HS-27A (cell line): ENCODE measurements around the gene RIMBP2.

Experiments
- DNase-seq: peaks from one replicate; pipeline ENCODE4 v3.0.0-alpha.2; 2012; ENCODE audit warnings: low read depth, missing footprints

RIMBP2 gene

DNA sequence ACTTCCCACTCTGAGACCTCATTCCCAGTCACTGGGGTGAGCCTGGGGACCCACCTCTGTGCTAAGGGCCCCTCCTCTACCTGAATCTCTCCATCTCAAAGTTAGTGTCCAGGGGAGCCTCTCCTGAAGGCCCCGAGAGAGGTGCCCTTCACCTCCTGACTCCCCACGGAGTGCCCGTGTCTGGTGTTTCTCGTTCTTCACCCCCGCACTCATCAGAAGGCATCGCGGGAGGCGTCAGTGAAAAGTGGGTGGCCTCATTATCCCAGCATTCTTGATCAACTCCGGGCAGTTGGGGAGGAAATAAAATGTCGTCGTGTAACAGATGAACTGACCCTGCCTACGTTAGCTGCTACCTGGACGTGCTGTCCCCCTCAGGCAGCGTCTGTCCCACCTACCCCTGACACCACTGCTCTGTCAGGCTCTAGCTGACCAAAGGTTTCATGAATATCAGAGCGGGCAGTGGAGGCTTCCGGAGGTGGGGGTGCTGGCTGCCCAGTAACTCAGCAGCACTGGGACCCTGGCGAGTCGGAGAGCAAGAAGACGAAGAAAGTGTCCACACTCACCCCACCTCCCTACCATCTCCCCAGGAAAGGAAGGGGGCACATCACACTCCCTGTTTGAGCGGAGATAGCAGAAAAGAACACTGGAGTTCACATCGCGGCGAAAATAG lies 275.6 kb downstream of the RIMBP2 start:
- no peak for DNase-seq

DNA sequence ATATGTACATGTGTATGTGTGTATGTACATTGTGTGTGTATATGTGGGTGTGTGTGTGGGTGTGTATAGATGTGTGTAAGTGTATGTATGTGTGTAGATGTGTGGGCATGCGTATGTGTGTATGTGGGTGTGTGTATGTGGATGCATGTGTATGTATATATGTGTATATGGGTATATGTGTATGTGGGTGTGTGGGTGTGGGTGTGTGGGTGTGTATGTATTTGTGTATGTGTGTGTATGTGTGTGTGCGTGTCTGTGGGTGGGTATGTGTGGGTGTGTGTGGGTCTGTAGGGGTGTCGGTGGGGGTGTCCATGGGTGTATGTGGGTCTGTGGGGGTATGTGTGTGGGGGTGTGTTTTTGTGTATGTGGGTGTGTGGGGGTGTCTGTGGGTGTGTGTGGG lies 276.8 kb downstream of the RIMBP2 start:
- no peak for DNase-seq

DNA sequence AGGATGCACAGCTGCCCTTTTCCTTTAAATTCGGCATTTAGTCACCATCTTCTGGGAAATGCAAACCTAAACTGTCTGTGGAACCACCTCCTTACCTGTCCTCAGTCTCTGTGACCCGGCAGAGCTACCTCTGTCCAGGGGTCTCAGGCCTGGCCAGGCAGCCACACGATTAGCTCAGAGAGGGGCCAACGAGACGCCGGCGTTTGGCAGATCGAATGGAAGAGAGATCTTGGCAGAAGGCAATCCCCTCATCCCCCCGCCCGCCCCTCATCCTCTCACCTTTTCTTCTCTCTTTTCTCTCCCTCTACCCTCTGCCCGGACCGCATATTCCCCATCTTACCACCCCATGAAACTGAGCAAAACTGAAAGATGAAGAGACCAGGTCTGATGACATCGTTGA lies 277.4 kb downstream of the RIMBP2 start:
- DNase-seq: no peak

DNA sequence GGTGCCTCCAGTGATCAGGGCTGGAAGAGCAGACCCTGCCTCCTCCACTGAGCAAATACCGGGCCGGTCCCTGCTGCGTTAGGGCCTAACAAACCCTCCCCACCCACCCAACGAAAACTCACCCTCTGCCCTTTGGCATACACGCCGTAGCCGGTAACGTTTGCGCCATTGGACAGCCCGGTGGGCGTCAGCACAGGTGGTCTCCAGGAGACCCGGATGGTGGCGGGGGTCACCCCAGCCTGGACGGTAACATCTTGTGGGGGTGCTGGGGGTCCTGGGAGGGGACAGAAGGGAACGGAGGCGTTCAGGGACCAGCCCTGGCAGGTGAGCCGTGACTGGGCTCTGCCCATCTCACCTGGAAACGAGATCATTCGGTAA lies 277.9 kb downstream of the RIMBP2 start:
- DNase-seq: no peak

DNA sequence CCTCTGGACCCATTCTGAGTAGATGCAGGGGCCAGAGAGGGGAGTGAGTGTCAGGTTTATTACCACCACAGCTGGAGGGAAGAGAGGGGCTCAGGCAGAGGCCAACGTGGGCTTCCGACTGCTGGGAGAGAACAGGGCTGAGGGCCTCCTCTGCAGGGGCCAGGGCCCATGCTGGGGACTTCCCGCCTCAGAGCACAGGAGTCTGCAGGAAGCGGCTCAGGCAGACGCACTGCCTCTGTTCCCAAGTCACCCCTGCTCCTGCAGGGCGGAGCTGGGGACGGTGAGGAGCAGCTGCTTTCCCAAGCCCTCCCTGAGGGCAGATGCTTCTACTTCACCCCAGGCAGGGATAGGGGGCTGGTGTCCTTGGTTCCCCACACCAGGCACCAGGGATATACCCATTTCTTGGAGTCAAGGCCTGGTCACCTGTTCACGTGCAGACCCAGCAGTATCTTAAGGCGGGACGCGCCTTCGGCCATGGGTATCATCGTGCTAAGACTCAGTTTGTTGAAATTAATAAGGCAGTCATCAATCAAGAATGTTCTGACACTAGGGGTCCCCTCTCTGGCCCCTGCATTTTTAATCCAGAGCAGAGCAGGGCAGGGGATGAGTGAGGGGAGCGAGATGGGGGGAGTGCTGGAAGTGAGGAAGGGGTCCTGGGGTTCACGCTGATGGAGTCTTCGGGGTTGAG lies 278.4 kb downstream of the RIMBP2 start:
- no peak for DNase-seq

DNA sequence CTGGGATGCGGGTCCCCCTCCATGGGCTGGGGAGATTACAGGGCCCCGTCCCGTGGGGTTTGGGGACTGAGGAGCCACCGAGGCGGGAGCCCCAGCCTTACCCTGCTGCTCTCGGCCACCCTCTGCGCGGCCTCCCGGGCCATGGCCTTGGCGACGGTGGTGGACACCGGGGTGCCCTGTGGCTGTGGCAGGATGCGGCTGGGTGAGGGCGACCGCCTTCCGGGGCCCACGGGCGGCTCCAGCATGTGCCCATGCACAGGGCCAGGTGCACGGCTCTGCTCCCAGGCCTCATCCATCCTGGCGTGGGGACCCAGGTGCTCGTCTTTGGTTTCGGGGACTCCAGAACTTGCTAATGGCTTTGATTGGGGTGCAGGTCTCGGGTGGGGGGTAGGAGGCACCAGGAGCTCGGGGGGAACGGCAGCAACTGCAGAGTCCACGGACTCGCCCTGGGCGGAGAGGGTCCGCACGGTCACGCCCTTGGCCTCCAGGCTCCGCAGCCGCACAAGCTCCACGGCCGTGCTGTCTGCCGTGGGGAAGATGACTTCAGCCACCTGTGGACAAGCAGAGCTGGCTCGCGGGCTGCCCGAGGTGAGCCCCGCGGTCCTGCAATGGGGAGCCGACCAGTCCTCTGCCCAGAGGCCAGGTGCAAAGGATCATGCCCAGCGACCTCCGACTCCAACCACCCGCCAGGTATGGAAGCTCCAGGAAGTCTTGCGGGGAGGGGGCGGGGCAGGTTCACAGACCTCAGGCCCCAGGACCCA lies 279.2 kb downstream of the RIMBP2 start:
- no peak for DNase-seq

DNA sequence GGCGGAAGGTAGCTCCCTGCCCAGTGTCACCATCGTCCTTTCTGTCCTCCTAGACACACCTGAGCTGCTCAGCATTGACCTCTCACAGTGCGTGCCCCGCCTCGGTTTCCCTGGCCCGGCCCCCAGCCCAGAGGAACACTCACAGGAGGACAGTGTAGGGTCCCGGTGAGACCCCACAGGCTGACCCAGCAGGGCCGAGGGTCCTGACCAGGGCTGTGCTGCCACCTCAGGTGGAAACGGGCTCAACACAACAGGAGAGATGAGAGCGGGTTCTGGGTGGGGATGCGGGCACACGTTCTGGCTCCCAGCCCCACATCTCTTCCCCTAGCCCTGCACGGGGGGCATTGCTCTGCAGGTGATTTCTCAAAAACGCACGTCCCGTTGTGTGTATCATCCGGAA lies 280.3 kb downstream of the RIMBP2 start:
- DNase-seq: no peak

DNA sequence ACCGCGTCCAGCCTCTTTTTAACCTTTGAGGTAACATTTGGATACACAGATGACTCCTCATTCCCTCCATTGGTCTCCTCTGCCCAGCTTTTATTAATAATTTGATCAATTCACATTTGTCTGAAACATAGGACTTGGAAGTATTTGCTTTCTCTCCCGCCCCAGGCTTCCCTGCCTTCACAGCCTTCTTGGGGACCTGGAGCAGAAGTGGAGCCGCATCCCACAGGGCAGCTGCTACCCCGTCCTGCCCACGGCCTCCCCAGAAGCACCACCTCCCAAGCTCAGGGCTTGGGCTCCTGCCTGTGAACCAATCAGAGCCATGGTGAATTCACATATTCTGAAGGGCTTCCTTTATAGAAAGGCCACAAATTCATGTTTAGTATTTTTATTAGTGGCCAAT lies 280.8 kb downstream of the RIMBP2 start:
- no peak for DNase-seq

DNA sequence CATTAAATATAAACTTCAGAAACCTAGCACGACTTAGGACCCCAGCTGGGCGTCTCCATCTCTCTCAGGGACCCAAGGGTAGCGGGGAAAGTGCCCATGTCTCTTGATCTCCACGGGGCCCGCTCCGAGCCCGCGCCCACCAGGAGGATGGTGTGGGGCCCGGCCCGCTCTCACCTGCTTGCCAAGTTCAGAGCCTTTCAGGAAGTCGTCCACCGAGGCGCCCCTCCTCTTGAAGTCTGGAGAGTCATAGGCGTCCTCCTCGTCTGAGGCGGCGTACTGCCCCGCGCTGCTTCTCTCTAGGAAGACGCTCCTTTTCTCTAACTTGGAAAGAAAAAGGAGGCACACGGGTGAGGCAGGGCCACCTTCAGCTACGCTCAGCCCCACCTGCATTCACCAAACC lies 281.5 kb downstream of the RIMBP2 start:
- DNase-seq: no peak

DNA sequence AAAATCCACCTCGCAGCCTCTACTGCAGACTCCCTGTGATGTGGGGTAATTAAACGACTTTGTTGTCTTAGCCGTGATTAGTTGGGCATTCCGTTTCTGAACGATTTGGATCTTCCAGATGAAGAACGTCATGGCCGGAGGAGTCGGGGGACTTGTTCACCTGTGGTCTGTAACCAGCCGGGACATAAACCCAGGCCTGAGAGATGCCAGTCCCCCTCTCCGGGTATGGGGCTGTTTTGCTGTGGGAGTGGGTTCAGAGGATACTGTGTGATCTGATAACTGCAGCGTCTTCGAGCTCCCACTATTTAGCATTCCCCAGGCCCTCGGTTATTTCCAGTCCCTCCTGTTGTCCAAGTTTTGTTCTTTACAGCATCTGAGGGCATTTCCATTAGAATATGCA lies 282.3 kb downstream of the RIMBP2 start:
- no peak for DNase-seq

DNA sequence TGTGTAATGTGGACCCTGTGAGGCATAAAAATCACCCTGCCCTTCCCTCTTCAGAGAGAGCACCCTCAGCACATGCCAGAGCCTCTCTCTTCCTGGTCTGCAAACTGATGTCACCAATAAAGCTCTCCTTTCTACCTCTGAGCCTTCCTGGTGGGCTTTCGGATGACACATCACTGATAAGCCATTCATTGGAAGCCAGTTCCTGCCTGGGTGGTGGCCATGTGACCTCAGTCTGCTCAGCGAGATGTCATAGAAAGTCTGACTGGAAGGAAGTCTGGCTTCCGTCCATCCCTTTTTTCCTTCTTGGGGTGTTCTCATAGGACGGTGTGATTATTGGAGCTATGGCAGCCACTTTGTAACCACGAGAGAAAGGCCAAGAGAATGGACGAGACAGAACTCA lies 282.7 kb downstream of the RIMBP2 start:
- DNase-seq: no peak

DNA sequence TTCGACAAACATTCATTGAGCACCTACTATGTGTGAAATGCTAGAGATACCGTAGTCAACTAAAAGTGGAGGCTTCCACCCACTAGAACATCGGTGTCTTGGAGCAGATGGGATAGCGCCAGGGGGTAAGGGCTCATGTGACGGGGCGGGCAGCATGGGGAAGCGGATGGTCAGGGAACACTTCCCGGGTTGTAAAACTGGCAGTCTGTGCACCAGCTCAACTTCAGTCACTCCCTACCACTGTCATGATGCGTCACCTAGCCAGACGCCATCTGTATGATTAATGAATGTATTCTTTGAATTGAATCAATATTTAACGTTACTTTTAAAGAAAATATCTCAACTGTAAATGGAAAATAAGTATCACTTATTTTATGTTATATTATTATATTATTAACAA lies 284.9 kb downstream of the RIMBP2 start:
- DNase-seq: no peak

DNA sequence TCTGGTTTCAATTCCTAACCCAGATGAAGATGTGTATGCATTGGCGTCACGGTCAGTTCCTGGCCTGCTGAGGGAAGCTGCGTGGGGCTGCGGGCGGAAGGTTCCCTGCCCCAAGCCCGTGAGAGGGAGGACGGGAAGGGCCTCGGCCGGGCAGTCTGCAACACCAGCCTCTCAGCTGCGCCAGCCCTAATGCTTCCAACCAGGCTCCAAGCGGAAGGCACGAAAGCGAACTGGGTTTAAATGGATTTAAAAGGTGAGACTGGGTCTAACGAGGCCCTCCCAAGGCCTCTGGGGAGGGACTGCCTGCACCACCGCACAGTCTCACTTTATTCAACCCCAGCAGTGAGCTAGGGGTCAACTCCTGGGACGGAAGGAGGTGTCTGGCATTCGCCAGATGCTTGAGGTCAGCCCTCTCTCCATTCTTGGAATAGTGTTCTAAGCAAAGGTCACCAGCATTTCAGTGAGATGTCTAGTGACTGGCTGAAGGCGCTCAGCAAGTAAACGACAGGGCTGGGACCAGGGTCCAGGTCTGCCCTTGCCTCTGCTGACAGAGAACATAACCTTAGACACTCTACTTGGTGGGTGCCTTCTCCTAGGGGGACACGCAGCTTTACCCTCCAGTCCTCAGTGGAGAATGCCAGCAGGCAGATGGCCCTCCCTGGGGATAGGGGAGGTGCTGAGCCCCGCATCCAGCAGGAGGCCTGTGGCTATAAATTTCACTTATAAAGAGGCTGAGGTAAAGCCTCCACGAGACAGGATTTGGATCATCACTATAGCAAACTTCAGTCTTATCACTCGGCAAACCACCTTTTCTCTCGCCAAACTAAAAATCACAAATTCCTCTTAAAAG lies 286.2 kb downstream of the RIMBP2 start:
- no peak for DNase-seq

DNA sequence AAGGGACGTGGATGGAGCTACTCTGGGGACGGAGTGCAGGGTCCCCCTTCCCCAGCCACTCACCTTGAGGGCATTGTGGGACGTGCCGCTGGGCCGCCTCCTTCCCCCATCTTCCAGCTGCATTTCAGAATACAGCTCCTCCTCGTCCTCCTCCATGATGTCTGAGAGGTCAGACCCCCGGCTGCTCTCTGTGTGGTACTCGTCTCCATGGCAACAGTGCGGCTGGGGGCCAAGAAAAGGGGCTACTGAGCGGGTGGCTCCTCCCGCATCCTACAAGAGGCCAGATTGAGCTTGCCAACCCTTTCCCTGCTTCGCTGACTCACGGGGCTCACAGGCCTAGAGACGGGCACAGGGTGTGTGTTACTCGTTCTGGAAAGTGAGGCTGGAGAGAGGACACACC lies 288.0 kb downstream of the RIMBP2 start:
- no peak for DNase-seq

DNA sequence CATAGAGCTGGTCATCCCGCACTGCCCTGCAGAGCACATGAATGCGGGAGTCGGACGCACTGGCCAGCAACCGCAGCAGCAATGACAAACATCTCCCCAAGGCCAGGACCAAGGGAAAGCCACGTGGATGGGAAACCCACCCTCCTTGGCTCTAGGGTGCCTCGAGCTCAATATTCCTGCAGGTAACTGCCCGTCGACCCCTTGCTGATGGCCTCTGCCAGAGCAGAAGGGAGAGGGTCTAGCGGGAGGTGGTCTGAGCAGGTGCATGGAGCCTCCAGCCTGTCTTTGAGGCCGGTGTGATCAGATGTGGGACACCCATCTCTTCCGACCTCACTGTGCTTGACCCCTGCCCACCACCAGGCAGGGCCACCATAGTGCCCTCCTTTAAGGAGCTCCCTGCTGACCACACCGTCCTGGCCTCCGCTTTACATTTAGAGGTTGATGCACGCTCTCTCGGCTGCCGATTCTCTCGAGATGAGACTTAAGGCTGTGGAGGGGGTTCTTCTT lies 288.7 kb downstream of the RIMBP2 start:
- DNase-seq: no peak

DNA sequence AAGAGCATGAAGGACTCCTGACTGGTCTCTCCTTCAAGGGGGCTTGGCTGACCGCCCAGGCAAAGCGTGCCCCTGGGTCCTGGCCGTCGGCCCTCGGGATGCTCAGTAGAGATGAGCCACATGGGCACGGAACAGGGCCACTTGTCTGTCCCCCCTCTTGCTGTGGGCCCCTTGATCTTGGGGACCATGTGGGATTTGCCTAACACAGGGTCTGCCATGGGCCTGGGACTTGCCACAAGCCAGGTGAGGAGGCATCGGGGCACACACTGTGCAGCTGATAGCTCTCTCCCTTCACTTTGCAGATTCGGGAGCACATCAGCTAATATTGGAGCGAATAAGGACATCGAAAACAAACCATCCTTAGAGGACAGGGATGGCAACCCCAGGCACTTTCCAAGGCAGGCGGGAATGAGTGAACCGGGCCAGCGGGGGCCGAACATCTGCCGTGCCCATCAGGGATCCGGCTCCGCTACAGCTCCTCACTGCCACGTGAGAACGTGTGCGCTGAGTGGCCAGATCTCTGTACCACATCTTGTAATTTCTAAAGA lies 290.3 kb downstream of the RIMBP2 start:
- DNase-seq: no peak

DNA sequence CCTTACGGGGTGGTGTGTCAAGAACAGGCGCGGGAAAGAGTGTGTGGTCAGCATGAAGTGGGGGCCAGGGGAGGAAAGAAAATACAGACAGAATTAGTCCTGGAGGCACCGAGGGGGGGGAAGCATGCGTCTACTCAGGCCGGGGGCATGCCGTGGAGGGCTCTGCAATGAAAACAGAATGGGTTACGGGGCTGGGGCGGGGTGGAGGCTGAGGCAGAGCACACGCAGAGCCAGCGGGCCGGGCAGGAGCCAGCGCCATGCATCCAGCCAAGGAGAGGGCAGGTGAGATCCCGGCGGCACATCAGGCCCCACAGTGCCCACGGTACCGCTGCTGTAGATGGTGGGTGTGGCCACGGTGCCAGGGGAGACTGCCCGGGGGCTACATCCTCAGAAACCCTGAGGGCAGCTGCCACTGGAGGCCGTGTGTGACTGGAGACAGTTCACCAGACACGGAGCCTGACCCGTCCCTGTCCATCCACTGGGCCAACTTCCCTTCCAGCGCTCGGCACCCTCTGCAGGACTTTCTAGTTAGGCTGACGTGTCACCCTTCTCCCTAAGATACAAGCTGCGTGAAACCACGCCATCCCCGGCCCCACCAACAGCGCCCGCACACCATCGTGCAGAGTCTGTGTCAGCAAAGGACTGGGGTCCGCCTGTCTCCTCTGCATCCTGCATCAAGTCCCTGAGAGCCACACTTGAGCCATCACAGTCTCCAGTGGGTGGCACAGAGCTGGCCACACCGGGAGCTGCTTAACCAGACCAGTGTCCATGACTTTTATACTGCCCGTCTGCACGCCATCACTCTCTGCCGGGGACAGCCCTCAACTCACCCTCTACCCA lies 291.0 kb downstream of the RIMBP2 start:
- DNase-seq: no peak

DNA sequence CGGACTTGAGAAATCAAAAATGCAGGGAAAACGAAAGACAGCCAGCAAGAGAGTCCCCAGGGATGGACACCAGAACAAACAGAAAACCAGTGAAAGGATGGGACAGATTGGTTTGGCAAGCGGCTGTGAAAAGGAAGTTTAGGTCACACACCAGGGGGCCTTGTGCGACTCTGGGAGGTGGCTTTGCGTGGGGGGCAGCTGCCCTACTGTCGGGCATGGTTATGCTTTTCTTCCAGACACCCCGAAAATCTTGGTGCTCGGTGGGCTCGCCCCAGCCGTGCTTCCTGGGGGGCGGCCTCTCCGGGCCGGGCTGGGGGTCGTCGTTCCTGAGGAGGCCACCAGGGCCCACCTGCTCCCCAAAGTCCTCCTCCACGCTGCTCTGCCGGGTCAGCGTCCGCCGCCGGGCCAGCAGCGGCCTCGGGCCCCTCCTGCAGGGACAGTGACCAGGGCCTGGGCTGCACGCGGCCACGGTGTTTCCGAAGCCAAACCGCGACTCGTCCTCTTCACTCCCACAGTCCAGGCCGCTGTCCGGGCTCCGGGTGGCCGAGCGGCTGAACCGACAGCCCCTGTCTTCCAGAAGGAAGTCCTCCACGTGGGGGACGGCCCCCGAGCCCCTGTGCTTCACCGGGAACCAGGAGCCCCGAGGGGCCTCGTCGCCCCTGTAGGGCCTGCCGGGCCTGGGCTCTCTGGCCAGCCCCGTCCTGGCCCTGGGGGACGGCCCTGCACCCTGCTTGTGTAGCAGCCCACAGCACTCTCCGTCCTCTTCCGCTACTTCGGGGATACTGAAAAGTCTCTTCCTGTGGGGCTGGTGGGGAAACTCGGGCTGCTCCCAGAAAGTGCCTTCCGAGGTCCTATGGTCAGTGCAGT lies 291.9 kb downstream of the RIMBP2 start:
- DNase-seq: no peak

DNA sequence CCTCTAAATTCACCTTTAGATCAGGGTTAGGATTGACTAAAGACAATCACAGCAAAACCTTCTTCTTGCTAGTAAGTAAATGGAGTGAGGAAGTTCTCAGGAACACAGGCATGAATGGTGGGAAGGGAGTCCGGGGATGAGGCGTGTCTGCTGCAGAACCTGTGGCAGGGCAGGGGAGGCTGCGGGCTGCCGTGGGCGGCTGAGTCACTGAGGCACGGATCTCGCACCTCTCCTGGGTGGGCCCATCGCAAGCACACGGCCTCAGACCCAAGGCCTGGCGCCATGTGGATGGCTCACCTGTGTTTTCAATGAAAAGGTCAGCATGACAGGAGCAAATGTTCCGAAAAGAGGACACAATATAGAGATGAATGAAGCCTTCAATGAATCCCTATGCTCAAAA lies 293.0 kb downstream of the RIMBP2 start:
- DNase-seq: no peak

DNA sequence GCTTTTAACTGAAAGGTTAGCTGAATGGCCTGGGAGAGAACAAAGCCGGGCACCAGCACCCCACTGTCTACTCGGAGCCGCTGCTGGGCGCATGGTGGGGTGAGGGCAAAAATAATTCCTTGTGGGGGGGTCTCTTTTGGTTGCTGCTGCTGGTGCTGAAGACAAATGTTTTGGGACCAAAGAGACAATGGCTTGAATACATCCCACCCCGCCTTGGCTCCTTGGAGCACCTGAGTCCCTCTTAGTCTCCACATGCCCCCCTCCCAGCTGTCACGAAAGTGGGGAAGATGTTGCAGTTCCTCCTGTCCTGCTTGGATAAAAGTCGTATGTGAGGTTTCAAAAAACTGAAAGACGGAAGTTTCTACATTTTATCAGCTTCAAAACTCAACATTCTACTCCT lies 293.4 kb downstream of the RIMBP2 start:
- no peak for DNase-seq
